GM12891 (cell line): ENCODE data around the gene KSR1.

Source experiments
- PAX5 ChIP-seq: IDR thresholded peaks from 2 replicates; pipeline ENCODE4 v1.6.1; 2011; ENCODE audit warnings: low read length, moderate library complexity, mild to moderate bottlenecking; ENCODE audit not compliant: insufficient read depth, severe bottlenecking
- POLR2A ChIP-seq: IDR thresholded peaks from 2 replicates; pipeline ENCODE4 v1.6.1; 2011; ENCODE audit warnings: low read depth, low read length, control low read depth
- POLR2AphosphoS5 ChIP-seq: IDR thresholded peaks from 2 replicates; pipeline ENCODE4 v1.6.1; 2011; ENCODE audit warnings: low read depth, low read length, control low read depth
- POU2F2 ChIP-seq: IDR thresholded peaks from 2 replicates; pipeline ENCODE4 v1.6.1; 2011; ENCODE audit warnings: low read depth, mild to moderate bottlenecking, control low read depth, low read length, moderate library complexity
- SPI1 ChIP-seq: IDR thresholded peaks from 2 replicates; pipeline ENCODE4 v1.6.1; 2011; ENCODE audit warnings: low read depth, low read length, control low read depth
- TAF1 ChIP-seq: IDR thresholded peaks from 2 replicates; pipeline ENCODE4 v1.6.1; 2011; ENCODE audit warnings: low read depth, low read length, control low read depth

DNA sequence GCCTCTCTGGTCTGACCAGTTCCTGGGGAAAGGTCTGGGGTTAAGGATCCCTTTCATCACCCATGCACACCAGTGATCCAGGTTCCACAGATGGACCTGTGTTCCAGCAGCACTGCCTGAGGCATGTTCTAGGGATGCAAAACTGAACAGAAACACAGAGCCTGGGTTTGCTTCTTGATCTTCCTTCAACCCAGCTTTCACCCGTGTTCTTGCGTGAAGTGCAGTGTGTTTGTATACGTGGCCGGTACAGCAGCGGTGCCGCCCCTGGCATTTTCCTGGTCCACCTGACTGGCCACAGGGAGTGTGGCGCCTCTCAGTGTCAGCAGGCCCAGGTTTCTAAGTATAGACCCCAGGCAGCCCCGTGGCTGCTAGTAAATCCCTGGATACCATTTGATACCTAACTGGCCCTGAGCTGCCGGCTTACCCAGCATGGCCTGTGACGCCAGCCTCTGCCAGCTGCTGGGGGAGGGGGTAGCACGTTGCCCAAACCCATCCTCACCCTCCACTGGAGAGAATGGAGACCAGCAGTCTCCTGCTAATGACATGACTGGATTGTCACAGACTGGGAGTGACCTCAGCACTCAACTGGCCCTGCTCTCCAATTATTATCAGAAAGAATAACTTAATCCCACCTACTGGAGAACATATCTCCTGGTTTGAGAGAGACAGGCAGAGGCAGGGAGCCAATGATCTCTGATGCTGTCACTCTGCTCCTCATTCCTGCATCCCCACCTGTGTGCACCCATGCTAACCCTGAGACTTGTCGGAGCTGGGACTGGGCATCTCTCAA, 115.5 kb downstream of the KSR1 start:
- no peak for TF ChIP-seq POLR2A
- TF ChIP-seq POLR2AphosphoS5 = no peak
- no peak for TF ChIP-seq TAF1
- no peak for TF ChIP-seq SPI1
- no peak for TF ChIP-seq POU2F2
- no peak for TF ChIP-seq PAX5
